LoVo (cell line): ENCODE data around the gene PSPN.

Experiments used
- DNase-seq: peaks from one replicate; pipeline ENCODE4 v3.0.0-alpha.2; 2016; ENCODE audit warnings: low spot score

PSPN gene, protein sequence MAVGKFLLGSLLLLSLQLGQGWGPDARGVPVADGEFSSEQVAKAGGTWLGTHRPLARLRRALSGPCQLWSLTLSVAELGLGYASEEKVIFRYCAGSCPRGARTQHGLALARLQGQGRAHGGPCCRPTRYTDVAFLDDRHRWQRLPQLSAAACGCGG

GRCh38 chr19:6375411-6376010 is at the start of gene PSPN:
Gene PSPN, minus strand, starts transcription at chr19:6375933. Its CDS starts 84 bp downstream, at chr19:6375849.
- DNase-seq, result no peak

DNA sequence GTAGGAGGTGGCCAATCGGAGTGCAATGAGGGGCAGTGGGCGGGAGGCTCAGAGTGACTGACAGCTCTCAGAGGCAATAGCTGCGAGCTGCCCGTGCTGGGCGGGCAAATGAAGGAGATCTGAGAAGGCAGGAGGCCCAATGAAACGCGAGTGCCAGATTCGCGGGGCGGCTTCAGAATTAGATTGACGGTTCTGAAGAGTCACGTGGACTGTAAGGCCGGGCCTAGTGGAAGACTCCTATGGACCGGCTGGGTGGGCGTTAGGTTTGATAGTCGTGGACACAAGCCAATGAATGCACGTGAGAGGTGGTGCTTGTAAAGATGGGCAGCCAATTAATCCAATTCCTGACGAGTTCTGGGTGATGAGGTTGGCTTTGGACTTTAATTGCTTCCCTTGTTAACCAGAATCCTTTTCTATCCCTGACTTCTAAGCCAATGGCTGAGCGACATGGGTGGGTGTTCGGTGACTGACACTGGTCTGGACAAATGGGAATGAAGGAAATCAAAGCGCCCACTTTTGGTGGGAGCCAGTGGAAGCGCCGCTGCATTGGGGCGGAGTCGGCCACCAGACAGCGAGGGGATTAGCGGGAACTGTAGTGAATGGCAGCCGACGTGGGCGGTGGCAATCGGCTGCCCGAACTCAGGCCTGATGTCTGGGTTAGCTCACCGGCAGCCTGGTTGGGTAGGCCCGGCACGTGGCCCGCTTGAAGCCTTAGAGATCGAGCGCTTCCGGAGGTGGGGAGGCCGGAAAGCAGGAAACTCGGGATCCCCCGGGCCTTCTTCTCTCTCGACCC is 49.4 kb upstream of the PSPN start:
- DNase-seq, result peak; percentile 99

DNA sequence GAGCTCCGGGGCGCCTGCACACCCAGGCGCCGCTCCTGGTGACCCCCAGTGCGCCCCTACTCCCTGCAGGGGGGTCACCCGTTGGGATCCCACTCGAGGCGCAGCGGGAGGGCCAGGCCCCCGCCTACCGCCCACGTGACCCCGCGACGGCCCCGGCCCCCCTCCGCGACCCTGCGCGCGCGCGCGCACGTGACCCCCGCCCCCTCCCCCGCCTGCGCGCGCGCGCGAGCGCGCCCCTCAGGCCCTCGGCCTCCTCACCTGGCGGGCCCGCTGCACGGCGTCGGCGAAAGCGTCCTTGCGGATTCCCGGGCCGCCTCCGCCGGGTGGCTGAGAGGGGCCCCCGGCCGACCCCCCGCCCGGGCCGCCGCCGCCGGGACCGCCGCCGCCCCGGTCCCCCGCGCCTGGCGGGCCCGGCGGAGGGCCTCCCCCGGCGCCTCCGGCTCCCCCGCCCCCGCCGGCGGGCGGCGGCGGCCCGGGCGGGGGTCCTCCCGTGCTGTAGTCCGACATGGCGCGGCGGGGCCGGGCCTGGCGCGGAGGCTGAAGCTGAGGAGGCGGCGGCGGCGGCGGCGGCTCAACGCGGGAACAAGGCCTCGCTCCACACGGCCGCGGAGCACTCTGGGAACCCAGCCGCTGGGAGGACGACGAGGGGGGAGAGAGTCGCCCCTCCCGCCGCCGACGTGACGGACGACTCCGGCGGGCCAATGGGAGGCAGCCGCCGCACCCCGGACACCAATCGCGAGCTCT is 48.6 kb upstream of the PSPN start, which contains the start of gene KHSRP:
Gene KHSRP (minus strand): TSS at position 617 of the 744 bp plus-strand sequence. CDS start 110 bp downstream, at position 507.
- DNase-seq, result no peak

DNA sequence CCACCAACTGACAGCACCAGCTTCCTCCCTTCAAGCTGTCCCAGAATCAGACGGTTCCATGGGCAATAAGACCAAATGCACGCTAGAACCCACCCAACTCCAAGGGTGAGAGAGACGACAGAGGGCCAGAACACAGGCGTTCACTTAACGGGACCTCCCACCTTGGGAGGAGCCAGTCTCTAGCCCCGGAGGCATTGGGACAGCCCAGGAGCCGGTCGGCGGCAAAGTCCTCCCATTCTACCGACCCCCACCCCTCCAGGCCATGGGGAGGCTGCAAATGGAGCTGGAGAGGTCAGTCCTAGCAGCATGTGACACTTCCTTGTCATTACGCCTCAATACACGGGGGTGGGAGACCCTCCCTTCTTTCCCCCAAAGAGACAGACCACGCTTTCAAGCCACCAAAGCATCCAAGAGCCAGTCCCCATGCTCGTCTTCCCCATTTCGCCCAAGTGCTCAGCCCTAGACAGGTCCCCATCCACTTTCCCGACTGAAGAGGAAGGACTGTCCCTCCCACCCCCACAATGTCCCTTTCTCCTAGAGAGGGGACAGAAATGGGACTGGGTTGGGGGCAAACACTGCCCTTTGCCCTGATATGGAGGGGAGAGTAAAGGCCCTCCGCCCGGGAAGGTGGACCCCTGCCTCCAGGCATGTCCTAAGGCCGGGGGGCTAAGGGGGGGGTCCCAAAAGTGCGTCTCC is 47.9 kb upstream of the PSPN start:
- DNase-seq, result no peak

GRCh38 chr19:6421075-6422014 is 45.6 kb upstream of the PSPN start:
- no peak for DNase-seq

DNA sequence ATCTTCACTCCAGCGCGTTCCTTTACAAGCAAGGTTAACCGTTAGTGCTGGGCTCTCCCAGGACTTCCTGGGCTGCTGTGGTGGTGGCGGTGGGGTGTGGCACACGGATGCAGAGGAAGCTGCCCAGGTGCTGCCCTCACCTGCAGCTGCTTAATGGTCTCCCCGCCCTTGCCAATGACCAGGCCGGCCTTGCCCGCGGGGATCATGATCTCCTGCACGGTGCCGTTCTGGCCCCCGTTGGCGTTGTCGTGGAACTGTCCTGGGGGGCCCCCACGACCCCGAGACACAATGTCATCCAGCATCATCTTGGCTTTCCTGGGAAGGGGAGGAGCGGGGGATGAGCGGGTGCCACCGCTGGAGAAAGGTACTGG is 42.8 kb upstream of the PSPN start:
- DNase-seq, result no peak

- no peak for DNase-seq
Measured at GRCh38 chr19:6417713-6418561, 42.2 kb upstream of the PSPN start.

DNA sequence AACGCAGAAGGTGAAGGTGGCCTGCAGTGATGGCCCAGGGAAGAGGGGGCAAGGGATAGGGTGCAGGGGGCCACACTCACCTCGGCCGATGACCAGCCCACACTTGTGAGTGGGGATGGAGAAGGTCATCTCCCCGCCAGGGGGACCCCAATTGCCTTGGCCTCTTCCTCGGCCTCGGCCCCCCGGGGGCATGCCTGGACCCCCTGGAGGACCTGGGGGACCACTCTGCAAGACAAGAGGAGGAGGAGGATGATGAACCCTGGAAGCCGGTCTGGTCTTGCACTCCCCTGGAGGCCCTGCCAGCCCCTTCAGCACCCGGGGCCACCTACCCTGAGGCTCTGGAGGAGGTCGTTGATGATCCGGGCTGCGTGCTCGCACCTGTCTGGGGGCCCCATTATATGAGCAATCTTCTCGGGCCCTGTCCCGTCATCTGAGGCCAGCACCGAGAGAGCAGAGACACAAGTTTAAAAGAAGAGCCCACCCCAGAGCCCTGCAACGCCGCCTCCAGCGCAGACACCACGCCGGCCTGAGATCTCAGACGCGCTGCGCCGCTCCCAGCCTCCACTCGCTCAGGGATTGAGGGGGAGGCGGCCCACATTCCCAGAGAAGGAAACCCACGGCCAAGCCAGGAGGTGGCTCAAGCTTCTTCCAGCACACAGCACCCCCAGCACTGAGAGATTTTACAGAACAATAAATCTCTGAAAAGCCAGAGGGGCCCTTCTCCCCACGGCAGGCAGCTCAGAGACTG is 41.1 kb upstream of the PSPN start:
- DNase-seq, result no peak

- DNase-seq, result no peak
Measured at GRCh38 chr19:6415591-6416190, 40.0 kb upstream of the PSPN start.

DNA sequence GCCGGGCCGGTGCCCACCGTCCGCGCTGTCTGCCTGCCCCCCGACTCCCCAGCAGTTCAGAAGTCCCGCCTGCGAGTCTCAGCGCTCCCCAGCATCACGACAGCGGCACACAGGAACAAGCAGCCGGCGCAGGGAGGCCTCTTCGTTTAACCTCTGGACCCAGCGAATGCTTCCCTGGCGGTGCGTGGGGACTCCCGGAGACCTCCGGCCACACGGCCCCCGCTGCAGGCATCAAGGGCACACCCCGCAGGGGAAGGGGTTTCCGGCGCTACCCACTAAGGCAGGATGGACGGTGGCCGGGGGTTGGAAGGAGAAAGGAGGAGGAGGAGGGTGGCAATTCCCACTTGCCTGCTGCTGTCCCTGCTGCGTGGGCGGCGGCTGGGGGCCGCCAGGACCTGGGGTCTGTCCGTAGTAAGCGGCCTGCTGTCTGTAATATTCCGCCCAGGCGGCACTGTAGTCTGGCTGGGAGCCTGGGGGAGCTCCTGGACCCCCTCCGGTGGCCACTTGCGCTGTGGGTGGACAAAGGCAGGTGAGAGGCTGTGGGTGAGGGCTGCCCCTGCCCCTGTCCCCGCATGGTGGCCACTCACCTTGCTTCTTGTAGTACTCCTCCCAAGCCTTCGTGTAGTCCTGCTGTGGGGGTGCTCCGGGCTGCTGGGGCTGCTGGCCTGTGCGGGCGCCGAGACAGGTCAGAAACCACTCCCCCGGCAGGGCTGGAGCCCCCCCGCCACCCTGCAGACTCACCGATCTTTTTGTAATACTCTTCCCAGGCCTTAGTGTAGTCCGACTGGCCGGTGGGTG is 39.3 kb upstream of the PSPN start:
- DNase-seq, result no peak

DNA sequence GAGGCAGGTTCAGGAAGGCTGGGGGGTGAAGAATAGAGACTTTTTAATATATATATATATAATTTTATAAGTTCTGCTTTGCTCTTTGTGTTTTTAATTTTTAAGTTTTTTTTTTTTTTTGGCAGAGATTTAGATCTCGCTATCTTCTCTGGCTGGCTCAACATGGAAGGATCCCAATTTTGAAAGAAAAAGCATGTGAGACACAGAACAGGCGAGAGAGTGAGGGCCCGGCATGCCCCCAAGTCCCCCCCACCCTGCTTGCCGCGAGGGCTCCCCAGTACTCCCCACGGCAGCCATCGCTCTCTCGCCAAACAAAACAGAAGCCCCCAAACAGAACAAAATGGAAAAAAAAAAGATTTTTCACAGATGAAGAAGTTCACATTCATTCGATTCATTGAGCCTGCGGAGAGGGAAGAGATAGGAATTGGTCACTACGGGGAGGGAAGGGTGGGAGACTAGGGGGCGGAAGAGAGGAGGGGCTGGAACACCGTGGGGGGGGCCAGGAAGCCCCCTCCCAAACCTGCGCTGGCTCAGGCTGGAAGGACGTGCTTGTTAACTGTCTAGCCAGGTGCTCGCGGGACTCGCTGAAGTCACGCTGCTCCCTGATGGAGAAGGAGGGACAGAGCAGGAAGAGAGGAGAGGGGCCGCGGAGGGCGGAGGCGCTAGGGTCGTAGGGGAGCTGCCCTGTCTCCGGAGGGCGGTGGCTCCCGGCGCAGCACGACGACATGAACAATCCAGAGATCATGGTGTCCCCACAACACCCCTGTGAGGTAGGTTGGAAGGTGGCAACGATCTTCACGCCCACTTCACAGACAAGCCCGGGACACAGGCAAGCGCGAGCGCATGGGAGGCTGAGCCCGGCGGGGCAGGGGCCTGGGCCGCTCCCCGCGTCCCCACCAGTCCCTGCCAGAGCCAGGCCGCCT is 38.2 kb upstream of the PSPN start:
- DNase-seq, result no peak

DNA sequence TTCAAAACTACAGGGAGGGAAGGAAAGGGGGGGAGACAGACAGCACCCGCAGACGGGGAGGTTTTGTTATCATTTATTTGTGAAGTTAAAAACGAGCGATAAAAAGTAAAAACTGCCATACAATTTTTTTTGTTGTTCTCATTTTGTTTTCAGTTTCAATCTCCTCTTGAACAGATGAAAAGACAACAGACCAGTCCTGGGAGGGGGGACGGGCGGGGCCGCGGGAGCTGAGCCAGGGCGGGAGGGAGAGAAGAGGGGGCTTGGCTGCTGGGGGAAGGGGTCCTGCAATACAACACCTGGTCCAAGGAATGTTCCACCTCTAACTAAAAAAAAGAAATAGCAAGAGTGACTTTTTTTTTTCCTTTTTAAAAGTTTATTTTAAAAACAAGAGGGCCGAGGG is 37.6 kb upstream of the PSPN start:
- no peak for DNase-seq

DNA sequence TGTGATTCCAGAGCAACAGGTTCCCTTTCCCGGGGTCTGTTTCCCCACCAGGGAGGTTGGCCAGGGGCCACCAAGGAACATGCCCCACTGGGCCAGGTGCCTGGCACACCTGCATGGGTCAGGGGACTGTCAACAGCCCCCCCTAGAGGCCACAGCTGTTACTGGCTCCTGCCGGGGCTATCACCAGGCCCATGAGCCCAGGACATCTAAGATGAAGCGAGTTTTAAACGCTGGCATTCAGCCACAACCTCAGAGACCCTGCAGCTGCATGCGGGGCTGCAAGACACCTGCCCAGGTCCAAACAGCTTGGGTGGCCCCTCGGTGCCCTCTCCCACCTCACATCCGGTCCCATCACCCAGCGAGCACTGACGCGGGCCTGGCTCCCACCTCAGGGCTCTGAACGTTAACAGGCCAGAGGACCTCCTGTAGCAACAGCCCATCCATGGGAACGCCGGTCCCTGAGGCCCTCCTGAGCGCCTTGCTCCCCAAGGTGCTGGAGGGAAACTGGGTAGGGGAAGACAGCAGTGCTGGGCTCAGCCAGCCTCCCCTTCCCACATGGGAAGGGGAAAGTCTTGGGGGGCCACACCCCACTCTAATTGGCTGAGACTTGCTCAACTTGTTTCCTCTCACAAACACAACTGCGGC is 36.8 kb upstream of the PSPN start:
- no peak for DNase-seq

GRCh38 chr19:6412061-6412446 is 36.3 kb upstream of the PSPN start:
- DNase-seq, result no peak

GRCh38 chr19:6409346-6409745 is 33.6 kb upstream of the PSPN start:
- no peak for DNase-seq

DNA sequence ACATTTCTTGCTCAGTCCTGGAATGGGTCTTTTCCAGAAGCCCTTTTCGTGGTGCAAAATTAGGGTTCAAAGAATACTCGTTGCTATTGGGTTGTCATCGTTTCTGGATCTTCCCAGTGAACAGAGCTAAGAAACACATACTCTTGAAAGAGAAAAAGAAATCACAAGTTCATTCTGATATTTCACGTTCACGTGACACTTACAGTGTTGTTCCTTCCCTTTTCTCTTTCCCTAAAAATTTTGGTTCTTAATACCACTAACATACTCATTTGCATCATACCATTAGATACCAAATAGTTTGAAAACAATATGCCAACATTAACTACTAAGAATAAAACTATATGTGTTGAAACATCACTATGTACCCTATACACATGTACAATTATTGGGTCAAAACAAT is 30.7 kb upstream of the PSPN start:
- no peak for DNase-seq
